Nephron progenitor cell (in vitro differentiated cells): ENCODE results near the gene TMEM44.

Source experiments
- DNase-seq: peaks from one replicate; pipeline ENCODE4 v3.0.0; 2021
- H3K27ac Mint-ChIP-seq: 2 replicates; pipeline ENCODE4 v1.8.0; 2021; ENCODE audit warnings: mild to moderate bottlenecking, moderate library complexity, mixed read lengths
- H3K27me3 Mint-ChIP-seq: 2 replicates; pipeline ENCODE4 v1.8.0; 2021; ENCODE audit warnings: mild to moderate bottlenecking, low read depth, mixed read lengths; ENCODE audit not compliant: poor library complexity
- H3K36me3 Mint-ChIP-seq: 2 replicates; pipeline ENCODE4 v1.8.0; 2021; ENCODE audit warnings: low read depth, mixed read lengths
- H3K4me1 Mint-ChIP-seq: 2 replicates; pipeline ENCODE4 v1.8.0; 2021; ENCODE audit warnings: mixed read lengths
- H3K4me3 Mint-ChIP-seq: 2 replicates; pipeline ENCODE4 v1.8.0; 2021; ENCODE audit warnings: mild to moderate bottlenecking, moderate library complexity, mixed read lengths
- H3K9me3 Mint-ChIP-seq: 2 replicates; pipeline ENCODE4 v1.8.0; 2021; ENCODE audit warnings: mild to moderate bottlenecking, moderate library complexity, mixed read lengths
- CTCF ChIP-seq: fragments of 200-600 bp; sonication (generic); IDR thresholded peaks from 2 replicates; pipeline ENCODE4 v1.5.0; 2021; ENCODE audit warnings: antibody characterized with exemption

The TMEM44 gene

DNA sequence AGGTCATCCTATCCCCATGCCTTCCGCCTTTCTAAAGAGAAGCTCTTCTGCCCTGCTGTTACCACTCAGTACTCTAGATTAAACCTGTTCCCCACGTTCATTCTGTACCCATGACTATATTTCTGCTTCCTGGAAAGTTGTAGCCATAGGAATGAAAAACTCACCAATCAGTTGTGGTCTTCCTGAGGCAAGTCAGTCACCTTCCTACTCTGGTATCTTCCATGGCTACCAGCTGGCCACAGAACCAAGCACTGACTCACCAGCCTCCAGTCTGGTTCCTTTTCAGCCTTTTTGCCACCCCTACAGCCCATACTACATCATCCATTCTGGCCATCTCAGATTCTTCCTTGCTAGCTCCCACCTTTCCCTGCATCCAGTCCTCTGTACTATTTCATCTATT is 46.4 kb downstream of the TMEM44 start:
- DNase-seq = no peak
- Mint-ChIP-seq H3K27me3 (peaks cover 1% of the 10 kb centered on the region), H3K36me3 (peaks cover 26% of the 10 kb centered on the region), H3K4me1 (peaks cover 21% of the 10 kb centered on the region), H3K27ac (peak overlapping the region; percentile 68), H3K9me3 (no peaks in the 10 kb centered on the region), H3K4me3 (no peak overlapping the region)
- TF ChIP-seq CTCF = no peak

- Mint-ChIP-seq H3K4me3 (peak overlapping the region; percentile 99), H3K9me3 (no peaks in the 10 kb centered on the region), H3K27me3 (peaks cover 2% of the 10 kb centered on the region), H3K27ac (peak overlapping the region; percentile 51), H3K4me1 (peaks cover 21% of the 10 kb centered on the region), H3K36me3 (peaks cover 26% of the 10 kb centered on the region)
- TF ChIP-seq CTCF = no peak
- DNase-seq = no peak
Measured at GRCh38 chr3:194585880-194586281, 47.3 kb downstream of the TMEM44 start.

DNA sequence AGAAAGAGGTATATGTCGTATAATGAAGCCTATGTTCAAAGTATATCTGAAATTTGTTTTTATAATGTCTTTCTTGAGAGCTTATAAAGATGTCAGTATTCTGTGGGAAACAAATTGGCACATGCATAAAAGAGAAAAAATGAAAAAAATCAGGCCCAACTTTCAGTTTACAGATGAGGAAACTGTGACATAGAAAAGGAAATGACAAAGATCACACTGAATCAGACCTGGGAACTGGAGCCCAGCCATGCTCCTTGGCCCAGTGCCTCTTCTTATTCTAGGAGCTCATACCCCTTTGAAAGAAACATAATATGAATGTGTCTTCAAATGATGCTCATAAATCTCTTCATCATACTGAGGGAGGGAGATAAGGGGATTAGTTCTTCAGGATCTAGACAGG is 48.4 kb downstream of the TMEM44 start:
- Mint-ChIP-seq H3K9me3 (no peaks in the 10 kb centered on the region), H3K4me3 (peak overlapping the region; percentile 99), H3K36me3 (peaks cover 24% of the 10 kb centered on the region), H3K27me3 (peaks cover 2% of the 10 kb centered on the region), H3K27ac (no peak overlapping the region), H3K4me1 (peaks cover 21% of the 10 kb centered on the region)
- no peak for TF ChIP-seq CTCF
- DNase-seq = no peak

DNA sequence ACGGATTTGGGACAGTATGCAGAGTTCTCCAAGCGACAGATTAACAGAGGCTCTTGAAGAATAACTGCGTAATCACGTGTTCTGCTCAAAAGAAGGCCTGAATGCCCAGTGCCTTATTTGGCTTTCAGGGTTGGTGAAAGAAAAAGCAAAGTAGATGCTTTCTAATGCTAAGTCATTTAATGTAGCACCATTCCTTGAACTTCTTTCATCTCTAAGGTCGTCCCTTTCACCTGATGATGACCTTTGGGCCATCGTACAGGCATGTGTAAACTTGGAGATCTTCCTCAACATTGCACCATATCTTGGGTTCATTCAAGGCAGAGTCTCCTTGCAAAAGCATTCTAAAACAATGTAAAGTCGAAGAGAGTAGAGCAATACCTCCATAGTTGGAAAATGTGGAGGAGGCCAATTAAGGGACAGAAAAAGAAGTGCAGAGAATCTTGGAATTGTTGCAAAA is 48.9 kb downstream of the TMEM44 start:
- peaks cover 20% of the 10 kb centered on the region for H3K36me3 Mint-ChIP-seq
- peak overlapping the region; percentile 99 for H3K4me3 Mint-ChIP-seq
- peaks cover 2% of the 10 kb centered on the region for H3K27me3 Mint-ChIP-seq
- H3K9me3 Mint-ChIP-seq = no peaks in the 10 kb centered on the region
- H3K27ac Mint-ChIP-seq = peak overlapping the region; percentile 92
- no peak for DNase-seq
- H3K4me1 Mint-ChIP-seq = peaks cover 21% of the 10 kb centered on the region
- no peak for TF ChIP-seq CTCF

DNA sequence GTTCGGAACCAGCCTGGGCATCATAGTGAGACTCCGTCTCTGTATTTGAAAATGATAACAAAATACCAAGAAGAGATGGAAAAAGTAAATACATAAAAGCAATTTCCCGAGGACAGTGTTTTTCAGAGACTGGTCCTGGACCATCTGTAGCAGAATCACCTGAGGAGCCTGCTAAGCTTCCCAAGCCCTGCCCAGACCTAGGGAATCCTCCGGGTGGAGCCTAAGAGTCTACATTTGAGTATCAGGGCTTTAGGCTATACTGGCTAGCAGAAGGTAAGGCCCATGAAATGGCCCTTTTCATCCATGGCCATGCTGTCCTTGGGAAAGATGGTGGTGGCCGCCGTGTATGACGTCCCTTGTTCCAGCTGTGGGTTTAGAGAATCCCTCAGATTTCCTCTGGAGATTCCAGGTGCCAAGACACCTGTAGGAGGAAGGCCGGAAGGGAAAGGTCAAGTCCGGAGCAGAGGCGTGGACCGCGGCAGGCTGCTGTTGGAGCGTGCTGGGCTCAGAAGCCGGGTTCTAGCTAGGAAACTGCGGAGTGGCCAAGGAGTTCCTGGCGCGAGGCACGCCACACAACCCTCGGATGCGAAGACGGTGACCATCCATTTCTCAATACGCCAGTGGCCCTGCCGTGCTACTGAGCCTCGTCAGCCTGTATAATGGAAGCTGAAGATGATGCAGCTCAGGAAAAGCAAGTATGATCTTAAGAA is 50.9 kb downstream of the TMEM44 start:
- Mint-ChIP-seq H3K36me3 (peaks cover 15% of the 10 kb centered on the region), H3K4me1 (peaks cover 21% of the 10 kb centered on the region), H3K27me3 (peaks cover 2% of the 10 kb centered on the region), H3K4me3 (peak overlapping the region; percentile 72), H3K9me3 (no peaks in the 10 kb centered on the region), H3K27ac (peak overlapping the region; percentile 35)
- no peak for TF ChIP-seq CTCF
- no peak for DNase-seq

GRCh38 chr3:194579091-194579606 is 54.1 kb downstream of the TMEM44 start:
- Mint-ChIP-seq H3K9me3 (no peaks in the 10 kb centered on the region), H3K4me1 (peaks cover 11% of the 10 kb centered on the region), H3K27ac (no peak overlapping the region), H3K4me3 (no peak overlapping the region), H3K27me3 (peaks cover 12% of the 10 kb centered on the region), H3K36me3 (no peaks in the 10 kb centered on the region)
- no peak for TF ChIP-seq CTCF
- no peak for DNase-seq
